ENCODE data around the gene ENDOD1.
A peak's percentile ranks its signal among the peaks of the same experiment; 100 is the strongest.

ENDOD1 gene

GRCh38 chr11:95086836-95087570 is 2.6 kb upstream of the ENDOD1 start:
- Histone ChIP-seq H3K27me3 (ENCODE audit: control insufficient read depth, insufficient read depth, low read length, poor library complexity, severe bottlenecking) (peaks cover 33% of the 10 kb centered on the region), H3K4me3 (ENCODE audit: insufficient read depth, low read depth, low read length) (no peak overlapping the region), H3K27ac (ENCODE audit: insufficient read depth, low read depth, low read length, poor library complexity, severe bottlenecking) (no peak overlapping the region), H3K4me1 (ENCODE audit: control insufficient read depth, insufficient read depth, low read length) (peaks cover 6% of the 10 kb centered on the region), H3K36me3 (ENCODE audit: control insufficient read depth, insufficient read depth, low read length) (no peaks in the 10 kb centered on the region), H3K9me3 (ENCODE audit: control insufficient read depth, low read length) (no peaks in the 10 kb centered on the region)
- 90 to 100% methylated on average over 1 of the region's 1 CpG for WGBS, 2 experiments

GRCh38 chr11:95088946-95089619 is 563 bp upstream of the ENDOD1 start:
- H3K9me3 ChIP-seq (ENCODE audit: control insufficient read depth, low read length), result no peaks in the 10 kb centered on the region
- H3K36me3 ChIP-seq (ENCODE audit: control insufficient read depth, insufficient read depth, low read length), result no peaks in the 10 kb centered on the region
- peaks cover 6% of the 10 kb centered on the region for H3K4me1 ChIP-seq (ENCODE audit: control insufficient read depth, insufficient read depth, low read length)
- WGBS, 2 experiments, result 23% methylated on average over 27 of the region's 27 CpGs
- H3K4me3 ChIP-seq (ENCODE audit: insufficient read depth, low read depth, low read length), result peak overlapping the region; percentile 69
- no peak overlapping the region for H3K27ac ChIP-seq (ENCODE audit: insufficient read depth, low read depth, low read length, poor library complexity, severe bottlenecking)
- H3K27me3 ChIP-seq (ENCODE audit: control insufficient read depth, insufficient read depth, low read length, poor library complexity, severe bottlenecking), result peaks cover 40% of the 10 kb centered on the region

GRCh38 chr11:95091663-95092180 is 2.1 kb downstream of the ENDOD1 start:
- no peaks in the 10 kb centered on the region for H3K36me3 ChIP-seq (ENCODE audit: control insufficient read depth, insufficient read depth, low read length)
- H3K9me3 ChIP-seq (ENCODE audit: control insufficient read depth, low read length), result no peaks in the 10 kb centered on the region
- peaks cover 40% of the 10 kb centered on the region for H3K27me3 ChIP-seq (ENCODE audit: control insufficient read depth, insufficient read depth, low read length, poor library complexity, severe bottlenecking)
- no peak overlapping the region for H3K27ac ChIP-seq (ENCODE audit: insufficient read depth, low read depth, low read length, poor library complexity, severe bottlenecking)
- H3K4me3 ChIP-seq (ENCODE audit: insufficient read depth, low read depth, low read length), result no peak overlapping the region
- peaks cover 6% of the 10 kb centered on the region for H3K4me1 ChIP-seq (ENCODE audit: control insufficient read depth, insufficient read depth, low read length)

- Histone ChIP-seq H3K27me3 (ENCODE audit: control insufficient read depth, insufficient read depth, low read length, poor library complexity, severe bottlenecking) (peaks cover 40% of the 10 kb centered on the region), H3K36me3 (ENCODE audit: control insufficient read depth, insufficient read depth, low read length) (no peaks in the 10 kb centered on the region), H3K27ac (ENCODE audit: insufficient read depth, low read depth, low read length, poor library complexity, severe bottlenecking) (no peak overlapping the region), H3K4me1 (ENCODE audit: control insufficient read depth, insufficient read depth, low read length) (peaks cover 6% of the 10 kb centered on the region), H3K9me3 (ENCODE audit: control insufficient read depth, low read length) (no peaks in the 10 kb centered on the region), H3K4me3 (ENCODE audit: insufficient read depth, low read depth, low read length) (no peak overlapping the region)
- 56 to 57% methylated on average over 5 of the region's 5 CpGs for WGBS, 2 experiments
Observed at GRCh38 chr11:95092549-95093324, 3.1 kb downstream of the ENDOD1 start.

- Histone ChIP-seq H3K27ac (ENCODE audit: insufficient read depth, low read depth, low read length, poor library complexity, severe bottlenecking) (no peak overlapping the region), H3K36me3 (ENCODE audit: control insufficient read depth, insufficient read depth, low read length) (no peaks in the 10 kb centered on the region), H3K4me1 (ENCODE audit: control insufficient read depth, insufficient read depth, low read length) (peaks cover 6% of the 10 kb centered on the region), H3K4me3 (ENCODE audit: insufficient read depth, low read depth, low read length) (no peak overlapping the region), H3K9me3 (ENCODE audit: control insufficient read depth, low read length) (no peaks in the 10 kb centered on the region), H3K27me3 (ENCODE audit: control insufficient read depth, insufficient read depth, low read length, poor library complexity, severe bottlenecking) (peaks cover 39% of the 10 kb centered on the region)
- 93 to 99% methylated on average over 3 of the region's 3 CpGs for WGBS, 2 experiments
Observed at GRCh38 chr11:95093548-95093947, 3.9 kb downstream of the ENDOD1 start.

GRCh38 chr11:95095858-95096587 is 6.4 kb downstream of the ENDOD1 start:
- Histone ChIP-seq H3K36me3 (ENCODE audit: control insufficient read depth, insufficient read depth, low read length) (no peaks in the 10 kb centered on the region), H3K27me3 (ENCODE audit: control insufficient read depth, insufficient read depth, low read length, poor library complexity, severe bottlenecking) (peaks cover 17% of the 10 kb centered on the region), H3K27ac (ENCODE audit: insufficient read depth, low read depth, low read length, poor library complexity, severe bottlenecking) (no peak overlapping the region), H3K4me3 (ENCODE audit: insufficient read depth, low read depth, low read length) (no peak overlapping the region), H3K9me3 (ENCODE audit: control insufficient read depth, low read length) (no peaks in the 10 kb centered on the region), H3K4me1 (ENCODE audit: control insufficient read depth, insufficient read depth, low read length) (no peaks in the 10 kb centered on the region)
- WGBS, 2 experiments, result 94 to 100% methylated on average over 2 to 4 of the region's 4 CpGs

GRCh38 chr11:95097209-95097608 is 7.6 kb downstream of the ENDOD1 start:
- 67 to 69% methylated on average over 3 of the region's 3 CpGs for WGBS, 2 experiments

GRCh38 chr11:95098826-95099225 is 9.2 kb downstream of the ENDOD1 start:
- H3K36me3 ChIP-seq (ENCODE audit: control insufficient read depth, insufficient read depth, low read length), result no peaks in the 10 kb centered on the region
- no peaks in the 10 kb centered on the region for H3K9me3 ChIP-seq (ENCODE audit: control insufficient read depth, low read length)
- H3K4me1 ChIP-seq (ENCODE audit: control insufficient read depth, insufficient read depth, low read length), result no peaks in the 10 kb centered on the region
- H3K27me3 ChIP-seq (ENCODE audit: control insufficient read depth, insufficient read depth, low read length, poor library complexity, severe bottlenecking), result no peaks in the 10 kb centered on the region
- no peak overlapping the region for H3K27ac ChIP-seq (ENCODE audit: insufficient read depth, low read depth, low read length, poor library complexity, severe bottlenecking)
- 90 to 91% methylated on average over 3 of the region's 3 CpGs for WGBS, 2 experiments
- H3K4me3 ChIP-seq (ENCODE audit: insufficient read depth, low read depth, low read length), result no peak overlapping the region

More at GRCh38 chr11:95097209-95097608, 7.6 kb downstream of the ENDOD1 start:
- Histone ChIP-seq H3K27me3 (ENCODE audit: control insufficient read depth, insufficient read depth, low read length, poor library complexity, severe bottlenecking) (peaks cover 5% of the 10 kb centered on the region), H3K9me3 (ENCODE audit: control insufficient read depth, low read length) (no peaks in the 10 kb centered on the region), H3K4me1 (ENCODE audit: control insufficient read depth, insufficient read depth, low read length) (no peaks in the 10 kb centered on the region), H3K36me3 (ENCODE audit: control insufficient read depth, insufficient read depth, low read length) (no peaks in the 10 kb centered on the region), H3K4me3 (ENCODE audit: insufficient read depth, low read depth, low read length) (no peak overlapping the region), H3K27ac (ENCODE audit: insufficient read depth, low read depth, low read length, poor library complexity, severe bottlenecking) (no peak overlapping the region)

- H3K27me3 ChIP-seq (ENCODE audit: control insufficient read depth, insufficient read depth, low read length, poor library complexity, severe bottlenecking), result no peaks in the 10 kb centered on the region
- WGBS, 2 experiments, result 94 to 95% methylated on average over 4 of the region's 4 CpGs
- no peak overlapping the region for H3K27ac ChIP-seq (ENCODE audit: insufficient read depth, low read depth, low read length, poor library complexity, severe bottlenecking)
- H3K9me3 ChIP-seq (ENCODE audit: control insufficient read depth, low read length), result no peaks in the 10 kb centered on the region
- no peaks in the 10 kb centered on the region for H3K36me3 ChIP-seq (ENCODE audit: control insufficient read depth, insufficient read depth, low read length)
- no peak overlapping the region for H3K4me3 ChIP-seq (ENCODE audit: insufficient read depth, low read depth, low read length)
- no peaks in the 10 kb centered on the region for H3K4me1 ChIP-seq (ENCODE audit: control insufficient read depth, insufficient read depth, low read length)
Observed at GRCh38 chr11:95100191-95100648, 10.6 kb downstream of the ENDOD1 start.
